T47D (cell line): ENCODE measurements around the gene CRCP.

Experiments used
- DNase-seq, 2 experiments: peaks; one replicate each; pipeline versions ENCODE4 v3.0.0 to v3.0.0-alpha.2; 2011 to 2012; ENCODE audit warnings: low read depth in 1 of 2, low spot score in 1 of 2
- JUND ChIP-seq: IDR thresholded peaks from 2 replicates; pipeline ENCODE4 v1.6.1; 2012; ENCODE audit warnings: low read depth
- in situ Hi-C: cut with HindIII; loops from 2 replicates; pipeline ENCODE4 v1.10.0; 2016; ENCODE audit warnings: low sequenced_read_pairs, low pct_unique_long_range_greater_than_20kb

CRCP gene

GRCh38 chr7:66193146-66193725, 78.6 kb downstream of the CRCP start:
- TF ChIP-seq JUND = no peak
- in situ Hi-C loops = no loop called here

GRCh38 chr7:66198469-66198868, 83.8 kb downstream of the CRCP start:
- DNase-seq = no peak

More at GRCh38 chr7:66193146-66193725, 78.6 kb downstream of the CRCP start:
- DNase-seq = no peak

GRCh38 chr7:66198956-66199355, 84.3 kb downstream of the CRCP start:
- in situ Hi-C loops = no loop called here
- no peak for TF ChIP-seq JUND
- no peak for DNase-seq

More at GRCh38 chr7:66198469-66198868, 83.8 kb downstream of the CRCP start:
- no peak for TF ChIP-seq JUND
- in situ Hi-C loops = no loop called here

GRCh38 chr7:66202441-66202840, 87.8 kb downstream of the CRCP start:
- no peak for TF ChIP-seq JUND
- in situ Hi-C loops = no loop called here
- no peak for DNase-seq
